Prostate gland (tissue), 2 donors: ENCODE measurements around the gene ZMPSTE24.

Experiments
- CTCF ChIP-seq, 4 experiments: fragments of 200-600 bp in 2 of 4; fragments of 450-650 bp in 2 of 4; sonication (generic) in 2 of 4; IDR thresholded peaks; 1 replicate in 3 of 4; 2 replicates in 1 of 4; pipeline ENCODE4 v1.5.1; 2016 to 2019; ENCODE audit warnings: antibody characterized with exemption in 4 of 4, mild to moderate bottlenecking in 2 of 4, moderate library complexity in 2 of 4
- POLR2A ChIP-seq: fragments of 450-650 bp; IDR thresholded peaks from one replicate; pipeline ENCODE4 v1.6.1; 2016; ENCODE audit warnings: antibody characterized with exemption, mild to moderate bottlenecking
- POLR2AphosphoS5 ChIP-seq: sonication (generic); formaldehyde crosslinking; IDR thresholded peaks from one replicate; pipeline ENCODE4 v1.6.1; 2017; ENCODE audit warnings: antibody characterized with exemption

DNA sequence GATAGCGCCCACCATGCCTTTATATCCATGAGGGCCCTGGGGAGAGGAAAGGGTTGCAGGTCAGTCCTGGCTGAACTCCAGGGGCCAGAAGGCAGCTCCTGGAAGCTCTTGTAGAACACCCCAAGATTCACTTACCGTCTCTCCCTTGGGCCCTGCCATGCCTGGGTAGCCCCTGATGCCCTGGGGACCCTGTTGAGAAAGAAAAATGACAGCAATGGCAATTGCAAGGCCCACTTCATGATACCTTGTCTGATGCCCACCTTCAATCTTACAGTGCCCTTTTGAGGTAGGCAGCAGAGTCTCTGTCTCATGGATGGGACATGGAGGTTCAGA lies 52.1 kb downstream of the ZMPSTE24 start:
- TF ChIP-seq POLR2A: no peak
- TF ChIP-seq CTCF (IDR thresholded peaks at IDR 0.05): no peak
- no peak for TF ChIP-seq POLR2AphosphoS5
